ENCODE results near the gene ZMIZ1. TPM values are rescaled to one million over a fixed set of nuclear protein-coding genes. Genes with fewer than 3 reads are reported as not detected.

ZMIZ1 gene
- polyA plus RNA-seq, 3 donors = 3.3 to 64.6 (median 8.9) TPM

GRCh38 chr10:79067241-79068202 is 1.2 kb upstream of the ZMIZ1 start:
- no peak for TF ChIP-seq CTCF (IDR thresholded peaks at IDR 0.05)
- Mint-ChIP-seq H3K9me3 (no peaks in the 10 kb centered on the region), H3K27ac (peak overlapping the region in 6 of 7 donors; percentile 69 to 92 (median 85)), H3K27me3 (ENCODE audit: low read depth in 3 of 3) (peaks cover 1 to 7% (median 1%) of the 10 kb centered on the region in 3 donors), H3K4me3 (peak overlapping the region; percentile 91 to 94), H3K4me1 (peaks cover 54% of the 10 kb centered on the region), H3K36me3 (peaks cover 6 to 10% of the 10 kb centered on the region in 2 donors)
- Histone ChIP-seq H4K20me1 (ENCODE audit: insufficient read depth, low read length) (peaks cover 26% of the 10 kb centered on the region), H2AFZ (ENCODE audit: insufficient read depth, low read depth, low read length, poor library complexity, severe bottlenecking) (peak overlapping the region; percentile 83), H3K27me3 (ENCODE audit: control insufficient read depth in 2 of 2, insufficient read depth in 2 of 2, low read length in 2 of 2) (no peaks in the 10 kb centered on the region), H3K9me3 (replicated peaks in 1 of 2; ENCODE audit: control insufficient read depth in 1 of 2, insufficient read depth in 1 of 2, low read length in 2 of 2) (no peaks in the 10 kb centered on the region), H3K9ac (ENCODE audit: insufficient read depth, low read length, poor library complexity, severe bottlenecking) (peak overlapping the region; percentile 97), H3K27ac (ENCODE audit: low read depth in 1 of 2, low read length in 2 of 2) (peak overlapping the region; percentile 15 to 96), H3K79me2 (ENCODE audit: insufficient read depth, low read length) (peaks cover 32% of the 10 kb centered on the region), H3K4me2 (replicated peaks; ENCODE audit: extremely low read depth, low read length, poor library complexity, severe bottlenecking) (peak overlapping the region; percentile 96), H3K4me1 (ENCODE audit: control insufficient read depth in 1 of 2, insufficient read depth in 2 of 2, low read length in 2 of 2) (peaks cover 41 to 60% of the 10 kb centered on the region in 2 donors), H3K4me3 (replicated peaks in 1 of 3; ENCODE audit: low read depth in 2 of 3, low read length in 3 of 3) (peak overlapping the region; percentile 87 to 99 (median 99)), H3K36me3 (replicated peaks in 1 of 2; ENCODE audit: control insufficient read depth in 1 of 2, insufficient read depth in 2 of 2, low read length in 2 of 2) (no peaks in the 10 kb centered on the region)
- DNase-seq = peak; percentile 68 to 82 (median 80)
- WGBS (ENCODE audit: insufficient coverage) = 0% methylated on average over 67 of the region's 81 CpGs
- intact Hi-C loops (cut with micrococcal nuclease) = loop anchor here in 1 of 2 donors (2.0 to 10.0 kb wide), 5 partner anchors 17 to 490 kb away; no protein-coding TSS in a partner anchor

- peak overlapping the region; percentile 91 to 98 for H3K4me3 Mint-ChIP-seq
- intact Hi-C loops (cut with micrococcal nuclease) = loop anchor here in 1 of 2 donors (5.0 to 10.0 kb wide), 4 partner anchors 96 to 491 kb away; no protein-coding TSS in a partner anchor
- peak overlapping the region; percentile 97 for H3K9ac ChIP-seq (ENCODE audit: insufficient read depth, low read length, poor library complexity, severe bottlenecking)
- peaks cover 41 to 60% of the 10 kb centered on the region in 2 donors for H3K4me1 ChIP-seq (ENCODE audit: control insufficient read depth in 1 of 2, insufficient read depth in 2 of 2, low read length in 2 of 2)
- DNase-seq = no peak
- no peaks in the 10 kb centered on the region for H3K9me3 ChIP-seq (replicated peaks in 1 of 2; ENCODE audit: control insufficient read depth in 1 of 2, insufficient read depth in 1 of 2, low read length in 2 of 2)
- no peaks in the 10 kb centered on the region for H3K27me3 ChIP-seq (ENCODE audit: control insufficient read depth in 2 of 2, insufficient read depth in 2 of 2, low read length in 2 of 2)
- 2% methylated on average over 8 of the region's 17 CpGs for WGBS (ENCODE audit: insufficient coverage)
- peak overlapping the region; percentile 96 for H3K4me2 ChIP-seq (replicated peaks; ENCODE audit: extremely low read depth, low read length, poor library complexity, severe bottlenecking)
- peak overlapping the region; percentile 80 for H2AFZ ChIP-seq (ENCODE audit: insufficient read depth, low read depth, low read length, poor library complexity, severe bottlenecking)
- peak overlapping the region in 5 of 7 donors; percentile 11 to 87 (median 69) for H3K27ac Mint-ChIP-seq
- peak overlapping the region in 1 of 2 donors; percentile 96 for H3K27ac ChIP-seq (ENCODE audit: low read depth in 1 of 2, low read length in 2 of 2)
- peaks cover 38% of the 10 kb centered on the region for H3K79me2 ChIP-seq (ENCODE audit: insufficient read depth, low read length)
- H3K27me3 Mint-ChIP-seq (ENCODE audit: low read depth in 3 of 3) = peaks cover 1 to 10% (median 1%) of the 10 kb centered on the region in 3 donors
- H4K20me1 ChIP-seq (ENCODE audit: insufficient read depth, low read length) = peaks cover 33% of the 10 kb centered on the region
- H3K4me3 ChIP-seq (replicated peaks in 1 of 3; ENCODE audit: low read depth in 2 of 3, low read length in 3 of 3) = peak overlapping the region; percentile 87 to 99 (median 99)
- no peaks in the 10 kb centered on the region for H3K36me3 ChIP-seq (replicated peaks in 1 of 2; ENCODE audit: control insufficient read depth in 1 of 2, insufficient read depth in 2 of 2, low read length in 2 of 2)
- H3K9me3 Mint-ChIP-seq = no peaks in the 10 kb centered on the region
- H3K36me3 Mint-ChIP-seq = peaks cover 11 to 14% of the 10 kb centered on the region in 2 donors
- no peak for TF ChIP-seq CTCF (IDR thresholded peaks at IDR 0.05)
- H3K4me1 Mint-ChIP-seq = peaks cover 54% of the 10 kb centered on the region
Measured at GRCh38 chr10:79068203-79068561, 584 bp upstream of the ZMIZ1 start.
